SK-N-SH (cell line): Measurements from ENCODE around the gene CD22. TPM values are rescaled to one million over a fixed set of nuclear protein-coding genes. Genes with fewer than 3 reads are reported as not detected.

Experiments used
- CTCF ChIA-PET: fragments of 300-600, 350-600 bp; formaldehyde crosslinking; extraction: SDS; loops from one replicate; lab custom pipeline; 2021; lab: Yijun Ruan, JAX
- POLR2A ChIA-PET: fragments of 350-600 bp; sonication (Branson Sonifier 250); formaldehyde crosslinking; extraction: SDS; loops from one replicate; lab custom pipeline; 2020; ENCODE audit warnings: antibody characterized with exemption, inconsistent platforms; lab: Yijun Ruan, JAX
- DNase-seq: peaks from one replicate; pipeline ENCODE4 v3.0.0; 2012
- H2AFZ ChIP-seq: fragments of 200-600 bp; sonication (generic); 2 replicates; pipeline ENCODE4 v1.8.1; 2016; ENCODE audit warnings: antibody characterized with exemption, mild to moderate bottlenecking, low read depth
- H3F3A ChIP-seq: fragments of 200-600 bp; sonication (generic); replicated peaks from 2 replicates; pipeline ENCODE3; 2016; ENCODE audit warnings: antibody characterized with exemption, mild to moderate bottlenecking; ENCODE audit not compliant: insufficient read depth
- H3K27ac ChIP-seq, 2 experiments: fragments of 200-500 bp in 1 of 2; fragments of 200-600 bp in 1 of 2; sonication (Bioruptor generic) in 1 of 2; sonication (generic), shearing (Covaris generic) in 1 of 2; 2 replicates each; pipeline versions ENCODE4 v1.5.1 to v1.6.1; 2014 to 2016; ENCODE audit warnings: low read depth in 2 of 2, inconsistent platforms in 1 of 2, low read length in 1 of 2, mild to moderate bottlenecking in 1 of 2, mixed read lengths in 1 of 2
- H3K27me3 ChIP-seq: fragments of 200-600 bp; sonication (generic), shearing (Covaris generic); 2 replicates; pipeline ENCODE4 v1.6.1; 2016; ENCODE audit warnings: mixed run types; ENCODE audit not compliant: insufficient read depth
- H3K36me3 ChIP-seq, 2 experiments: fragments of 200-500 bp in 1 of 2; fragments of 200-600 bp in 1 of 2; sonication (Bioruptor generic) in 1 of 2; sonication (generic) in 1 of 2; replicated peaks in 1 of 2; 2 replicates each; pipeline versions ENCODE3 to v1.5.1; 2014 to 2016; ENCODE audit warnings: low read length in 1 of 2, mild to moderate bottlenecking in 1 of 2; ENCODE audit not compliant: insufficient read depth in 2 of 2, control insufficient read depth in 1 of 2
- H3K4me1 ChIP-seq, 2 experiments: fragments of 200-500 bp in 1 of 2; fragments of 200-600 bp in 1 of 2; sonication (Bioruptor generic) in 1 of 2; sonication (generic), shearing (Covaris generic) in 1 of 2; 2 replicates each; pipeline versions ENCODE4 v1.5.1 to v1.6.1; 2014 to 2016; ENCODE audit warnings: low read depth in 1 of 2, low read length in 1 of 2, mixed run types in 1 of 2; ENCODE audit not compliant: insufficient read depth in 2 of 2, control insufficient read depth in 1 of 2
- H3K4me2 ChIP-seq: fragments of 200-600 bp; sonication (generic), shearing (Covaris generic); 2 replicates; pipeline ENCODE4 v1.6.1; 2017; ENCODE audit warnings: mixed run types
- H3K4me3 ChIP-seq, 2 experiments: fragments of 200-500 bp in 1 of 2; fragments of 200-600 bp in 1 of 2; sonication (Bioruptor generic) in 1 of 2; sonication (generic), shearing (Covaris generic) in 1 of 2; 2 replicates each; pipeline versions ENCODE4 v1.5.1 to v1.8.1; 2014 to 2016; ENCODE audit warnings: low read depth in 2 of 2, inconsistent platforms in 1 of 2, low read length in 1 of 2, mild to moderate bottlenecking in 1 of 2, mixed read lengths in 1 of 2, moderate library complexity in 1 of 2
- H3K79me2 ChIP-seq: fragments of 200-600 bp; sonication (generic); 2 replicates; pipeline ENCODE4 v1.8.1; 2017; ENCODE audit warnings: mild to moderate bottlenecking; ENCODE audit not compliant: insufficient read depth
- H3K9ac ChIP-seq: fragments of 200-600 bp; sonication (generic); 2 replicates; pipeline ENCODE4 v1.6.1; 2017; ENCODE audit warnings: mixed run types
- H3K9me2 ChIP-seq: fragments of 200-600 bp; sonication (generic); 2 replicates; pipeline ENCODE4 v1.6.1; 2017; ENCODE audit warnings: mixed run types
- H3K9me3 ChIP-seq: fragments of 200-600 bp; sonication (generic); 2 replicates; pipeline ENCODE4 v1.6.1; 2017; ENCODE audit warnings: mixed run types, mild to moderate bottlenecking, moderate library complexity
- H4K20me1 ChIP-seq: fragments of 200-600 bp; sonication (generic); 2 replicates; pipeline ENCODE4 v1.6.1; 2017; ENCODE audit warnings: mild to moderate bottlenecking, mixed run types; ENCODE audit not compliant: insufficient read depth
- EP300 ChIP-seq, 2 experiments: IDR thresholded peaks; 2 replicates each; pipeline versions ENCODE4 v1.4.0 to v1.6.1; 2012; ENCODE audit warnings: borderline replicate concordance in 1 of 2, low read depth in 1 of 2, low read length in 1 of 2
- EZH2phosphoT487 ChIP-seq: fragments of 200-600 bp; sonication (generic); IDR thresholded peaks from 2 replicates; pipeline ENCODE4 v1.6.1; 2017; ENCODE audit warnings: low read depth, mixed run types, mild to moderate bottlenecking, antibody characterized with exemption, moderate library complexity, borderline replicate concordance
- FOSL2 ChIP-seq: IDR thresholded peaks from 2 replicates; pipeline ENCODE4 v1.4.0; 2012; ENCODE audit warnings: low read depth, mild to moderate bottlenecking, moderate library complexity, borderline replicate concordance
- FOXJ3 ChIP-seq: sonication (generic); formaldehyde crosslinking; IDR thresholded peaks from 2 replicates; pipeline ENCODE4 v1.5.1; 2020; ENCODE audit warnings: mild to moderate bottlenecking, missing genetic modification reagents
- FOXM1 ChIP-seq: IDR thresholded peaks from 2 replicates; pipeline ENCODE4 v1.4.0; 2012; ENCODE audit warnings: low read depth, mild to moderate bottlenecking
- GABPA ChIP-seq: IDR thresholded peaks from 2 replicates; pipeline ENCODE4 v1.4.0; 2012; ENCODE audit warnings: low read depth, mild to moderate bottlenecking
- MEF2A ChIP-seq: IDR thresholded peaks from 2 replicates; pipeline ENCODE4 v1.4.0; 2012; ENCODE audit warnings: low read depth, borderline replicate concordance
- NRF1 ChIP-seq: IDR thresholded peaks from 2 replicates; pipeline ENCODE4 v1.6.1; 2012; ENCODE audit warnings: low read depth, mild to moderate bottlenecking, low read length
- POLR2AphosphoS5 ChIP-seq: IDR thresholded peaks from 2 replicates; pipeline ENCODE4 v1.6.1; 2012; ENCODE audit warnings: low read depth, low read length
- RAD21 ChIP-seq: IDR thresholded peaks from 2 replicates; pipeline ENCODE4 v1.6.1; 2012; ENCODE audit warnings: mild to moderate bottlenecking, low read length
- RFX5 ChIP-seq: IDR thresholded peaks from 2 replicates; pipeline ENCODE4 v1.6.1; 2012; ENCODE audit warnings: mild to moderate bottlenecking, improper control_type of control experiment, low read length
- TAF1 ChIP-seq: IDR thresholded peaks from 2 replicates; pipeline ENCODE4 v1.6.1; 2012; ENCODE audit warnings: low read depth, mild to moderate bottlenecking, low read length, moderate library complexity, borderline replicate concordance
- TCF12 ChIP-seq: IDR thresholded peaks from 2 replicates; pipeline ENCODE4 v1.4.0; 2012
- TEAD4 ChIP-seq: IDR thresholded peaks from 2 replicates; pipeline ENCODE4 v1.4.0; 2012; ENCODE audit warnings: mild to moderate bottlenecking, borderline replicate concordance; ENCODE audit not compliant: insufficient read depth
- WGBS: methylation state at CpG from one replicate; pipeline ENCODE4 v1.1.6; 2017; ENCODE audit warnings: low lambda C conversion rate; 5-methylcytosine and 5-hydroxymethylcytosine counted together
- polyA plus RNA-seq, 3 experiments: library from polyadenylated mRNA; depleted of rRNA; stranded (reverse); fragments of >200 nt; gene quantifications; 2 replicates each; pipeline ENCODE4 v1.2.3, GENCODE V29; 2012
- TF ChIP-seq, protein P1 (sequence below): fragments of 150-350 bp; IDR thresholded peaks from 2 replicates; pipeline ENCODE4 v1.6.1; 2016; ENCODE audit warnings: mild to moderate bottlenecking, low read depth, low read length
- TF ChIP-seq, protein P2 (sequence below): fragments of 150-350 bp; IDR thresholded peaks from 2 replicates; pipeline ENCODE4 v1.6.1; 2017; ENCODE audit warnings: antibody characterized with exemption, low read length, low read depth, borderline replicate concordance
- TF ChIP-seq, protein P3 (sequence below): IDR thresholded peaks from 2 replicates; pipeline ENCODE4 v1.6.1; 2012; ENCODE audit warnings: mild to moderate bottlenecking, low read depth, low read length, moderate library complexity

CD22 gene
- polyA plus RNA-seq, 1 of the 3 experiments (the other 2 are of a cell fraction) = 0.18 TPM

DNA sequence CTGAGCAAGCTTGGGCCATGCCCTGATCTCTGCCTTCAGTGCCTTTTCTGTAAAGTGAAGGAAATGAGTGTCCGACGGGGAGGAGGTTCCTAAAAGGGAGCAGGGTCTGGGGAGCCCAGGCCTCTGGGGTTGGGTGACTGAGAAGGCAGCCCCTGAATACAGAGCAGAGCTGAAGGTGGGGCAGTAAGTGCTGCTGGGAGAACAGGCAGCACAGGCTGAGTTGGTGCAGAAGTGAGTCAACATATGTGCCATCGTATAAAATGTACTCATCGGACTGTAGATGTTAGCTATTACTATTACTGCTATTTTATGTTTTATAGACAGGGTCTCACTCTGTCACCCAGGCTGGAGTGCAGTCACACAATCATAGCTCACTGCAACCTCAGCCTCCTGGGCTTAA lies 47.7 kb upstream of the CD22 start:
- DNase-seq = no peak

GRCh38 chr19:35284153-35285094 lies 44.6 kb upstream of the CD22 start:
- Histone ChIP-seq H3K4me2 (no peak overlapping the region), H3K27ac (no peak overlapping the region), H3K4me3 (no peak overlapping the region), H4K20me1 (no peaks in the 10 kb centered on the region), H3K9ac (no peak overlapping the region), H3F3A (no peaks in the 10 kb centered on the region), H3K79me2 (no peaks in the 10 kb centered on the region), H3K27me3 (peaks cover 51% of the 10 kb centered on the region), H3K36me3 (no peaks in the 10 kb centered on the region), H3K9me3 (no peaks in the 10 kb centered on the region), H3K4me1 (no peaks in the 10 kb centered on the region), H3K9me2 (no peaks in the 10 kb centered on the region), H2AFZ (no peak overlapping the region)
- POLR2A ChIA-PET = no interaction called here
- no peak for DNase-seq
- CTCF ChIA-PET = interaction anchor here (0.9 to 1.3 kb wide), 4 partner anchors 10 to 43 kb away, joined by 3 to 4 read pairs (median 4); no protein-coding TSS in a partner anchor
- 49% methylated on average over 17 of the region's 17 CpGs for WGBS
- TF ChIP-seq RFX5 (no peak), FOXJ3 (CRISPR knock-in tag) (no peak), FOXM1 (no peak), TCF12 (no peak), NRF1 (no peak), MEF2A (no peak), EP300 (IDR thresholded peaks at IDR 0.05; ENCODE audit: borderline replicate concordance in 1 of 2, low read depth in 1 of 2, low read length in 1 of 2) (no peak), POLR2AphosphoS5 (no peak), FOSL2 (no peak)
- TF ChIP-seq, protein P1, sequence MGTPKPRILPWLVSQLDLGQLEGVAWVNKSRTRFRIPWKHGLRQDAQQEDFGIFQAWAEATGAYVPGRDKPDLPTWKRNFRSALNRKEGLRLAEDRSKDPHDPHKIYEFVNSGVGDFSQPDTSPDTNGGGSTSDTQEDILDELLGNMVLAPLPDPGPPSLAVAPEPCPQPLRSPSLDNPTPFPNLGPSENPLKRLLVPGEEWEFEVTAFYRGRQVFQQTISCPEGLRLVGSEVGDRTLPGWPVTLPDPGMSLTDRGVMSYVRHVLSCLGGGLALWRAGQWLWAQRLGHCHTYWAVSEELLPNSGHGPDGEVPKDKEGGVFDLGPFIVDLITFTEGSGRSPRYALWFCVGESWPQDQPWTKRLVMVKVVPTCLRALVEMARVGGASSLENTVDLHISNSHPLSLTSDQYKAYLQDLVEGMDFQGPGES = no peak
- TF ChIP-seq, protein P2, sequence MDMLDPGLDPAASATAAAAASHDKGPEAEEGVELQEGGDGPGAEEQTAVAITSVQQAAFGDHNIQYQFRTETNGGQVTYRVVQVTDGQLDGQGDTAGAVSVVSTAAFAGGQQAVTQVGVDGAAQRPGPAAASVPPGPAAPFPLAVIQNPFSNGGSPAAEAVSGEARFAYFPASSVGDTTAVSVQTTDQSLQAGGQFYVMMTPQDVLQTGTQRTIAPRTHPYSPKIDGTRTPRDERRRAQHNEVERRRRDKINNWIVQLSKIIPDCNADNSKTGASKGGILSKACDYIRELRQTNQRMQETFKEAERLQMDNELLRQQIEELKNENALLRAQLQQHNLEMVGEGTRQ = no peak

More for the DNA sequence above, 47.7 kb upstream of the CD22 start:
- peaks cover 2 to 8% of the 10 kb centered on the region in 2 experiments for H3K36me3 ChIP-seq
- no peak overlapping the region for H3K4me2 ChIP-seq
- no peaks in the 10 kb centered on the region for H3F3A ChIP-seq
- no peak overlapping the region for H3K27ac ChIP-seq
- H3K4me3 ChIP-seq = no peak overlapping the region
- POLR2A ChIA-PET = interaction anchor here (1.5 kb wide), 1 partner anchor 11 kb away, joined by 3 read pairs; no protein-coding TSS in a partner anchor
- CTCF ChIA-PET = interaction anchor here (1.5 to 4.3 kb wide), 3 partner anchors 8 to 72 kb away, joined by 3 to 38 read pairs (median 4); partner anchors contain the start of gene USF2
- H3K9ac ChIP-seq = no peak overlapping the region
- no peaks in the 10 kb centered on the region for H4K20me1 ChIP-seq
- WGBS = 86% methylated on average over 4 of the region's 4 CpGs
- peaks cover 37% of the 10 kb centered on the region for H3K27me3 ChIP-seq
- H3K79me2 ChIP-seq = no peaks in the 10 kb centered on the region
- no peaks in the 10 kb centered on the region for H3K4me1 ChIP-seq
- no peaks in the 10 kb centered on the region for H3K9me3 ChIP-seq
- H3K9me2 ChIP-seq = no peaks in the 10 kb centered on the region
- no peak overlapping the region for H2AFZ ChIP-seq
- TF ChIP-seq RFX5 = no peak
- no peak for TF ChIP-seq RAD21
- TF ChIP-seq TAF1 = no peak
- TF ChIP-seq FOXM1 = no peak
- TF ChIP-seq, protein P3, sequence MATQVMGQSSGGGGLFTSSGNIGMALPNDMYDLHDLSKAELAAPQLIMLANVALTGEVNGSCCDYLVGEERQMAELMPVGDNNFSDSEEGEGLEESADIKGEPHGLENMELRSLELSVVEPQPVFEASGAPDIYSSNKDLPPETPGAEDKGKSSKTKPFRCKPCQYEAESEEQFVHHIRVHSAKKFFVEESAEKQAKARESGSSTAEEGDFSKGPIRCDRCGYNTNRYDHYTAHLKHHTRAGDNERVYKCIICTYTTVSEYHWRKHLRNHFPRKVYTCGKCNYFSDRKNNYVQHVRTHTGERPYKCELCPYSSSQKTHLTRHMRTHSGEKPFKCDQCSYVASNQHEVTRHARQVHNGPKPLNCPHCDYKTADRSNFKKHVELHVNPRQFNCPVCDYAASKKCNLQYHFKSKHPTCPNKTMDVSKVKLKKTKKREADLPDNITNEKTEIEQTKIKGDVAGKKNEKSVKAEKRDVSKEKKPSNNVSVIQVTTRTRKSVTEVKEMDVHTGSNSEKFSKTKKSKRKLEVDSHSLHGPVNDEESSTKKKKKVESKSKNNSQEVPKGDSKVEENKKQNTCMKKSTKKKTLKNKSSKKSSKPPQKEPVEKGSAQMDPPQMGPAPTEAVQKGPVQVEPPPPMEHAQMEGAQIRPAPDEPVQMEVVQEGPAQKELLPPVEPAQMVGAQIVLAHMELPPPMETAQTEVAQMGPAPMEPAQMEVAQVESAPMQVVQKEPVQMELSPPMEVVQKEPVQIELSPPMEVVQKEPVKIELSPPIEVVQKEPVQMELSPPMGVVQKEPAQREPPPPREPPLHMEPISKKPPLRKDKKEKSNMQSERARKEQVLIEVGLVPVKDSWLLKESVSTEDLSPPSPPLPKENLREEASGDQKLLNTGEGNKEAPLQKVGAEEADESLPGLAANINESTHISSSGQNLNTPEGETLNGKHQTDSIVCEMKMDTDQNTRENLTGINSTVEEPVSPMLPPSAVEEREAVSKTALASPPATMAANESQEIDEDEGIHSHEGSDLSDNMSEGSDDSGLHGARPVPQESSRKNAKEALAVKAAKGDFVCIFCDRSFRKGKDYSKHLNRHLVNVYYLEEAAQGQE = no peak
- TF ChIP-seq, protein P2 = no peak
- TF ChIP-seq EZH2phosphoT487 = no peak
- TF ChIP-seq TEAD4 = no peak
- TF ChIP-seq FOXJ3 (CRISPR knock-in tag) = no peak
- no peak for TF ChIP-seq GABPA
